Hypothalamus (tissue), 51 donors: Measurements from ENCODE around the gene MTA1.

Source experiments
- DNase-seq, 51 donors: peaks; one replicate each; lab custom pipeline; 2025; lab: John Stamatoyannopoulos, UW

Gene MTA1

DNA sequence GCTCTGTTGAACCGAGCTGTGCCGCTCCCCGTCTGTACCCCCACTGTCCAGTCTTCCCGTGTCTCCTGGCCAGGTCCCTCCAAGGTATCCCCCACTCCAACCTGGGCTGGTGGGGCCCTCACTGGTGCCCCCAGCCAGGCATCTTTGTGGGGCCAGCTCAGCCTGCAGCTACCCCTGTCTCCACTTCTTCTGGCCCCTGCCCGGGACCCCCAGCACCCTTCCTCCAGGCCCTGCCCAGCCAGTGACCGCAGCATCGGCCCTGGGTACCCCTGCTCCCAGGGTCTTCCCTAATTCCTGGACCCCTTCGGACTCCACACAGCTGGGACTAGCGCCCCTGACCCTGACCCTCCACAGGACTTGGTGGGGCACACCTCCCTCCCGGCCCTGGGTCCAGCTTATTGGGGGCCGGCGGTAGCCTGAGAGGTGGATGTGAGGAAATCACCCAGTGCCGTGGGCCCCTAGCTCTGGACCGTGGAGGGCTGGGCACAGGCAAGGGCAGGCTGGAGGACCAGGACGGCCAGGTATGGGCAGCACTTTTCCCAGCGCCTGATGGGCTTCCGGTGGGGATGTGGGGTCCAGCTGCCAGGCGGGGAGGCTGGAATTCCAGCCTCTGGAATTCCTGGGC lies 63.0 kb downstream of the MTA1 start:
- no peak for DNase-seq

DNA sequence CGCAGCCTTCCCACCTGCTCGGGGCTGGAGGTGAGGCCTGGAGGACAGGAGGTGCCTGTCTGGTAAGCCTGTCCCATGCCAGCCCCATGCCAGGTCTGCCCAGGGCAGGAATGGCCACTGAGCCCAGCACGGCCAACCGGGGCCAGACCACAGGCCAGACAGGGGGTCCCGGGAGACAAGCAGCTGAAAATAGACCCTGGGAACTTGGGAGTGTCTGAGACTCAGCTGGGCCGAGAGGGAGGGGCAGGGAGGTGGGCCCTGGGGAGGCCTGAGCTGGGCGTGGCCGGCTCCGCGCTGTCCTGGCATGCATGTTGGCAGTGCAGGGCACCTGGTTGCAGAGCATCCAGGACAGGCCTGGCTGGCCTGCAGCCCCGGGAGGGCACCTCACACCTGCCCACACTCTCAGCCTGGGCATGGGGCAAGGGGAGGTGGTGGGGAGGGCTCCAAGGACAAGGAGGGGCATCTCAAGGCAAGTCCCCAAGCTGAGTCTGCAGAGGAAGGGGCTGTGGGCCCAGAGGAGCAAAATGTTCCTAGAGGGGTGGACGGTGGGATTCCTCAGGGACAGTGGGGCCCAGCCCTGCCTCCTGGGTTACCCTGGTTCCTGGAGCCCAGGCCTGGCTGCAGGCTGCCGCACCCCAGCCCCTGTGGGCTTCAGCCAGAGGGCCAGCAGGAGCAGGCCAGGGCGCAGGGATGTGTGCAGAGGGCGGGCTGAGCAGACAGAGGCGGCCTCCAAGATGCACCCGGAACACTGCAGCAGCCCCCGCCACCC lies 63.9 kb downstream of the MTA1 start:
- DNase-seq, result no peak

DNA sequence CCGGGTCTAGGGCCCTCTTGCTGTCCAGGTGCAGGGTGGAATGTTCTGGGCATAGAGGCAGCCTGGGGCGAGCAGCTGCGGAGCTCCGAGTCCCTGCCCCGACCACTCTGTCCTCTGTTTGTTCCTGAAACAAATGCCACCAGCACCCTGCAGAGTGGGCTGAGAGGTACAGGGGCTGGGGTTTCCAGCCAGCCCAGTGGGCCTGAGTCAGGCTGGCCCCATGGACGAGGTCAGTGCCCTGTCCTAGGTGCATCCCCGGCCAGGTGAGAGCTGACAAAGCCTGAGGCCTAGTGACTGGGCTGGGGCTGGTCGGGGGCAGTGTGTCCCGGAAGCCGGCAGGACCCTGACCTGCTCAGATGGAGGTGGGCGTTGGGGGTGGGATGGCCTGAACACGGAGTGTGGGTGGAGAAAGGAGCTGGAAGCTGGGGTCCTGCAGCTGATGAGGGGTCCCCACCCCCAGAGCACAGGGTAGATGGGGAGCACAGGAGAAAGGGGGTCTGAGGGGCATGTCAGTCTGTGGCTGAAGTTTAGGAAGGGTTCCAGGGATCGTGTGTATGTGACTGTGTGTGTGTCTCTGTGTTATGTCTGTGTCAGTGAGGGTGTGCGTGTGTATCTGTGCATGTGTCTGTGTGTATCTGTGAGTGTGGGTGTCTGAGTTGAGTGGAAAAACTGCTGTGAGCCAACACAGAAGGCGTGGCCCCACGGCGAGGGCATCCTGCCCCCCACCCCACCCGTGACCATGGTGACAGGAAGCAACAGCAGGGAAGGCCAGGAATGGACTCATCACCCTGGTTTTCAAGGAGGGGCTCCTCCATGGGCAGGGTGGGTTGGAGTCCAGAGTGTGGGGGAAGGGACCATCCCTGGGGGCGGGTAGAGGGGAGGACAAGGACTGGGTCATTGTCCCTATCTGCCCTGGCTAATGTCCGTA lies 64.7 kb downstream of the MTA1 start:
- DNase-seq, result no peak

DNA sequence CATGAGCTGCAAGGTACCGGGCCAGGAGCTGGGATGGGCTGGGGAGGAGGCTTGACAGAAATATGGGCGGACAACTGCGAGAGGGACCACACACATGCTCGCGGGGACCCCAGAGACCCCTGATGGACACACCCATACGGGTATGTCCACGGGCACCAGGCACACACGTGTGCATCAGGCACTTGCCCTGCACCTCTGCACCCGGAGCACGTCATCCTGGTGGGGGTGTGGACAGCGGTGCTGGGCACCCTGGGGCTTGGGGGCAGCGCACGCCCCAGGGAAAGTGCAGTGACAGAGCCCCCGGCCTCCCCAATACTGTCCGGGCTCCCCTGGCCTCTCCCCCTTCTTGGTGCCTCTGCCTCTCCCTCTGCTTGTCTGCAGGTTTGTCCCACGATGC lies 65.4 kb downstream of the MTA1 start:
- DNase-seq, result no peak

DNA sequence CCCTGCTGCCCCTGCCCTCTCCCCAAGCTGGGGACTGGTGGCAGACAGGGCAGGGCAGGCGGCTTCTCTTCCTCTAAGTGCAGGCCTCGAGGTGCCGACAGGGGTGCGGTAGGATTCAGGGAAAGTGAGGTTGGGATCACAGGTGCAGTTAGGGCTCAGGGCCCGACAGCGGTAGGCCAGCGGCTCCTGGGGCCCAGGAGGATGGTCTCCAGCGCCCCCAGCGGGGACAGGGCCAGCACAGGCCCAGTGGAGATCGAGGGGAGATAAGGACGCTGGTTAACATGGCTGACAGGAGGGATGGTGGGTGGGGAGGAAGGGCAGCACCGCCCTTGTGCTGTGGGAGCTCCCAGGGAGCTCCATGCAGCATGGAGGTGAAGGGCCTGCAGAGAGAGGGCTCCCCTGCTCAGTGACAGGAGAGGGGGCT lies 66.1 kb downstream of the MTA1 start:
- DNase-seq, result peak in 1 of 51 donors; percentile 29

DNA sequence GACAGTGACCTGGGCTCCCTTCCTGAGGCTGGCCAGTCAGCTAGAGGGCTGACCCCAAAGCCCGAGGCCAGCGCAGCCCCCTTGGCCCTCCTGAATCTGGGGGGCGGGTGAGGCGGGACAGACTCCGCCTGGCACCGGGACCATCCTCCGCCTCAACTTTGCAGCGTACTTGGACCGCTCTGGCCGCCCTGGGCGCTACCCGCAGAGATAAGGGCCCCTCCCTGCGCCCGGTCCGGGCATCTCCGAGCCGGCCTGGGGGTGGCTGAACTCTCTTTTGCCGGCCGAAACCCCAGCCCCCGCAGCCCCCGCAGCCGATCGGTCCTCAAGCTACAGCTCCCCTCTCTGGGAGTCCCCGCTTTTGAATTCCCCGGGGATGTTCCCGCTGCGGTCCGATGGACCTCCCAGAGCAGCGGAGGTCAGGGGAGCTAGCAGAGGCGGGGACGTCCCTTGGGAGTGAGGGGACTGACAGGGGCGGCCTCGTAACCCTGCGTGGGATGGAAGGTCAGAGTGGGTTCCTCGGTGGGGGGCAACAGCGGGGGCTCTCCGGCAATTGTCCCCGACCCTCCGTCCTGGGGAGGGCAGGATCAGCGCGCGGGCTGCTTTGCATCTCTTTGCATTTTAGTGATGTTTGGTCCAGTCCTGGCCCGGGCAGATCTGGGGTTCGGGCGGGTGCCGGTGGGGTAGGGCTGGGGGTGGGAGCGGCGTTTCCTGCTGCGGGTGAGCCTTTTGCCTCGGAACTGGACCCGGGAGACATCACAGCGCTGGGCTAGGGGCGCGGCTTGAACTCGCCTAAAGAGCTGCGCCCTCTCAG lies 66.7 kb downstream of the MTA1 start, which contains the start of gene CRIP1:
TSS of gene CRIP1 (plus strand) at position 724 of the 811 bp plus-strand sequence. CDS start 374 bp downstream, outside the sequence.
- no peak for DNase-seq

DNA sequence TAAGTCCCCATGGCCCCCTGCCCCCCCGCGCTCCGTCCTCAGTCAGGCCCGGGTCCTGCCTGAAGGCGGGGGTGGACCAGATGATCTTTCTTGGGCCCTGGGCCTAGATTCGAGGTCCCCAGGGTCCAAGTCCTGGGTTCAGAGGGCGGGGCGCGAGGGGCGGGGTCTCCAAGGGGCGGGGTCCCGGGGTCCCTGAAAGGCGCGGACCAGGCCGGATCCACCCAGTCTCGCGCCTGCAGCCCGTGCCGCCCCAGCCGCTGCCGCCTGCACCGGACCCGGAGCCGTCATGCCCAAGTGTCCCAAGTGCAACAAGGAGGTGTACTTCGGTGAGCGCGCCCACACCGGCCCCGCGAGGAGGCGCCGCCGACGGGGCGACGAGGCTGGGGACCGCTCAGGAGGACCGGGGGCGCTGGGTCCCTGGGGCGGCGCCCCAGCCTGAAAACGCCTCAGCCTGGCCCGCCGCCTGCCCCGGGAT lies 67.4 kb downstream of the MTA1 start:
- no peak for DNase-seq

DNA sequence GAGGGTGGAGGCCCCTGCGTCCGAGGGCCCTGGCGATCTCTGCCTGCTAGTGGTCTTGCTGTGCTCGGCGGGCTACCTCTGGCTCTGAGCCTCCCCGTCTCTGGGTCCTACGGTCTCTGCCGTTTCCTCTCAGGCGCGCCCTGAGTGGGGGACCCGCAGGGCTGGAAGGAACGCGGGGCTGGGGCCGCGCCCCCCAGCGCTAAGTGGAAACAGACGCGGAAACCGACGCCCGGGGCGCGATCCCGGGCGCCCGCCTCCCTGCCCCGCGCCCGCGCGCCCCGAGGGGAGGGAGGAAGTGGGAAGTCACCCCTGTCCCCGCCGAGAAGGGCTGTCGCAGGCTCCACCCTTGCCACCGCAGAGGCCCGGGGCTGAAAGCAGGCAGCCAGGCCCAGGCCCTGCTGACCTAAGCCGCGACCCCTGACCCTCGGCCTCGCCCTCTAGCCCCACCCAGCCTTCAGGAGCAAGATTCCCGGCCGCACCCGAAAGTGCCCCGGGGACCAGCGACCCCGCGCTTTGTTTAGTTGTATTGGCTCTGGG lies 67.9 kb downstream of the MTA1 start:
- no peak for DNase-seq

DNA sequence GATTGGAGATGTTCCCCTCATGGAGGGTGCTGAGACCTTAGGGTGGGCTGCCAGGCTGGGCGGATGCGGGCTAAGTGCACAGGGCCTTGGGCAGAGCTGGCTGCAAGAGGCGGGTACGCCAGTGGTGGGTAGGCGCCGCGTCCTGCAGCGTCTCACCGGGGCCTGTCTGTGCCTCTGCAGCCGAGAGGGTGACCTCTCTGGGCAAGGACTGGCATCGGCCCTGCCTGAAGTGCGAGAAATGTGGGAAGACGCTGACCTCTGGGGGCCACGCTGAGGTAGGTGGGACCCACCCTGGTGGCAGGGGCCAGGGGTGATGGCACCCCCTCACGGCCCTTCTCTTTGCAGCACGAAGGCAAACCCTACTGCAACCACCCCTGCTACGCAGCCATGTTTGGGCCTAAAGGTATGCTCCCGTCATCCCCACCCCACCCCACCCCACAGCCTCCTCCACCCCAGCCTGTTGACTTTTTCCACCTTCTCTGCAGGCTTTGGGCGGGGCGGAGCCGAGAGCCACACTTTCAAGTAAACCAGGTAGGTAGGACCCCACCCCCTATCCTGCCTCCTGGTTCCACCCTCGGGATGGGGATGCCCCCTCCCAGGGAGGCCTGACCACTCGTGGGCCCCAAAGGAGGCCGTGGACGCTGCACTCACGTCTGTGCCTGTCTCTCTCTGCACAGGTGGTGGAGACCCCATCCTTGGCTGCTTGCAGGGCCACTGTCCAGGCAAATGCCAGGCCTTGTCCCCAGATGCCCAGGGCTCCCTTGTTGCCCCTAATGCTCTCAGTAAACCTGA lies 68.6 kb downstream of the MTA1 start:
- no peak for DNase-seq

DNA sequence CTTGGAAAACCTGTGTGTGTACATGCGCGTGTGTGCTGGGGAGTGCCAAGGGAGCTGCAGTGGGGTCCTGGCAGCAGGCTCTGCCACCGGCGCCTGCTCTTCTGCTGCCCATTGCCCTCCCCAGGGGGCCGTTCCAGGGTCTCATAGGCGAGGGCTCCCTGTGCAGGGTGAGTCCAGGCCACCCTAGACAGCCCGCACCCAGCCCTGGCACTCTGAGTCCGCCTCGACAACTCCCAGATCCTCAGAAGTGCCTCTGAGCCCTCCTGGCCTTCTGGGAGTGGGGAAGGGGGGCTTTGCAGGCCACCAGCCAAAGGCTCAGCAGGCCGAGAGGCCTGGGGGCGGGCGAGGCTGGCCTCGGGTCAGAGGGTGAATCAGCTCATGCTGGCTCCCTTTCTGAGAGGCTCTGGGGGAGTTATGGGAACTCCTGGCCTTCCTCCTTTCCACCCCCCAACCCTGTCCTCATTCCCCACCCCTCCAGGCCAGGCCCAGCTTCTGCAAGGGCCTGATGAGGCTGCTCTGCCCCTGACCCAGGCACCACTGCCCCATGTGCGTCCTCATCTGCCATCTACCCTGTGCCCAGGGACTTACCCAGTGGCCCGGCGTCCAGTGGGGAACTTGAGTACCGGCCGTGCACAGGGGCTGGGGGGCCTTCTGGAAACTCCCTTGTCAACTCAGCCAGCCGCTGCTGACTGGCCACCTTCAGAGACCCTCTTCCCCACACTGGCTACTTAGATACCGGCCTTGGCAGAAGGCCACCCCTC lies 69.3 kb downstream of the MTA1 start:
- DNase-seq, result no peak

DNA sequence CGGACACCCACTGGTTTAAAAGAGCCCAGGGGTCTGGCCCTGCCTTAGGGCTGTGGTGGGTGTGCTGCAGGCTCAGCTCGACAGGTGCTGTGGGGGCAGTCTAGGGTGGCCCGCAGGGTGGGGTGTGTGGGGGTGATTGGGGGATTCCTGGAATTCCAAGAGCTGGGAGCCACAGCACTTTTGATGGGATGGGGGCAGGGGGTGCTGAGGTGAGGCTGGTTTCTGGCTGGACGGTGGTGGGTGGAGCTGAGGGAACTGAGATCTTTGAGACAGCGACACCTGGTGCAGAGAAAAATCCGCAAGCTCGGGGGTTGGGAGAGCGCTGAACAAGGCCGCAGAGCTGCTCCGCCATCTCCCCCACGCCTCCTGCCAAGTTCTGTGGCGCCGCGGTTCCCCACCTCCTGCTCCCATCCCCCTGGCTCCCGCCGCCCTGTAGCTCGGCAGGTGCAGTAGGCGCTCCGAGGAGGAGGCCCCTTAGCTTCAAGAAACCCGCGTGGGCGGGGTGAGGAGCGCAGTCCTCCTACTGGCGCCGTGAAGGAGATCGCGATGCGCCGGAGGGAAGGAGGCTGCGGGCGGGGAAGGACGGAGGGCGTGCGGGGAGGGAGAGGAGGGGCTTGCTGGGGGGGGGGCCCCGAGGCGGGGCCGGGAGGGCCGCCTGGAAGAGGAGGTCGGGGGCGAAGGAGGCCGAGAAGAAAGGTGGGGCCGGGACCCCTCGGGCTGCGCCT lies 70.1 kb downstream of the MTA1 start:
- DNase-seq, result peak in 43 of 51 donors; percentile 16 to 86 (median 63)

DNA sequence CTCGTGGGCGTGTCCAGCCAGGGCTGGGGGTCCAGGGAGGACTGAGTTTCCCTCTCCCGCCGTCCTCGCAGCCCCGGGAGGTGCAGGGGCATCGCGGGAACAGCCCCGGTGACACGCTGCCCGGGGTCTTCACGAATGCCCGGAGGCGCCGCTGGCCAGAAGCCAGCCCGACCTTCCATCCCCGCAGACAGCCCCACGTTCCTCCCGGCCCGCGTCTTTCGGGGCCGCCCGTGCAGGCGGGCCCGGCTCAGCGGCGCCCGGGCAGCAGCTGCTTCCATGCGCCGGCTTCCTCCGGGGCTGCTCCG lies 70.6 kb downstream of the MTA1 start:
- DNase-seq, result peak in 2 of 51 donors; percentile 63 to 67

DNA sequence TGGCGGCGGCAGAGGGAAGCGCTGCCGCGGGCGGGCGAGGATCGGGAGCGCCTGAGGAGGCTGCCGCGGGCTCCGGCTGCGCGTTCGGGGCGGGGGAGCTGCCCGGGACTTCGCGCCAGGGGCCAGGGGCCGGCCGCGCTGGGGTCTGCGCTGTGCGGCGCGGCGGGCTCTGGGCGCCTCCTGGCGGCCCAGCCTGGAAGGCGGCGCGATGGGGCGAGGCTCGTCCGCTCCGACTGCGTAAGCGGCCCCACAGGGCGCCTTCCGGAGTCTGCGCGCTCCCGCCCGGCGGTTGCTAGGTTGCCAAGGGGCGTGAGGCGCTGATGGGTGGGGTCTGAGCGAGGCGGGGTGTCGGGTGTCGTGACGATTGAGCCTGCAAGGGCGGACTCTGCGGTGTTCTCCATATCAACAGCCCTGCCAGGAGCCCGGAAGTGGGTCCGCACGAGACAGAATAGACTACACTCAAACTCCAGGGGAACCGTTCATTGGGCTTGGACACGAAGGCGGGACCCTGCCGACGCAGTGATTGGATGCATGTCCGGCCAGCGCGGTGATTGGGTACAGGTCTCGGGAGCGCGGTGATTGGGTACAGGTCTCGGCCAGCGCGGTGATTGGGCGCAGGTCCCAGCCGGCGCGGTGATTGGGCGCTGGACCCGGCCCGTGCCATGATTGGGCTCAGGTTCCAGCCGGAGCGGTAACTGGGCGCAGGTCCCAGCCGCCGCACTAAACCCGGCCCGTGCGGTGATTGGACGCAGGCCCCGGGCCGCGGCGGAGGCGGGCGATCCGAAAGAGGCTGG lies 71.1 kb downstream of the MTA1 start, which contains the start of gene TEDC1:
TSS of gene TEDC1 (plus strand) at position 675 of the 794 bp plus-strand sequence. CDS start 130 bp downstream, outside the sequence.
- peak; percentile 87 to 100 (median 99) for DNase-seq

DNA sequence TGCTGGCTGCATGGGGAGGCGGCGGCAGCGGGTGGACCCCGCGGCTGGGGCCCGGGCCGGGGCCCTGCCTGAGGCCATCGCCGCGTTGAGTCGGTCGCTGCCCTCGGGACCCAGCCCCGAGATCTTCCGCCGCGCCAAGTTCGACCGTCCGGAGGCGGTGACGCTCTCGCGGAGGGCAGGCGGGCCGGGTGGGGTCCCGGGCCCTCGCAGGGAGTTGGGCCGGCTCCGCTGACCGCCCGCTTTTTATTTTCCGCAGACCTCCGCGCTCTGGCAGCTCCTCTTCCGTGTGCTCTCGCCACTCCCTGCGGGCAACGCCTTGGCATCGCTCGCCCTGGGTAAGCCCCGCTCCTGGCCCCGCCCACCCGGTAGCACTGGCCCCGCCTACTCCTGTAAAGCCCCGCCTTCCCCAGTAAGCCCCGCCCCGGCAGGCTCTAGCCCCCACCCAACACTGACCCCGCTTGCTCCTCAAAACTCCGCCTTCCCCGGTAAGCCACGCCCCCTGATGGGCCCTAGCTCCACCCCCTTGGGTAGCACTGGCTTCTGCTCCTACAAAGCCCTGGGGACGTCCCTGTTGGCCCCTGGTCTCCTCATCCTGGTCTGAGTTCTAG lies 71.8 kb downstream of the MTA1 start:
- peak in 19 of 51 donors; percentile 36 to 64 (median 52) for DNase-seq

DNA sequence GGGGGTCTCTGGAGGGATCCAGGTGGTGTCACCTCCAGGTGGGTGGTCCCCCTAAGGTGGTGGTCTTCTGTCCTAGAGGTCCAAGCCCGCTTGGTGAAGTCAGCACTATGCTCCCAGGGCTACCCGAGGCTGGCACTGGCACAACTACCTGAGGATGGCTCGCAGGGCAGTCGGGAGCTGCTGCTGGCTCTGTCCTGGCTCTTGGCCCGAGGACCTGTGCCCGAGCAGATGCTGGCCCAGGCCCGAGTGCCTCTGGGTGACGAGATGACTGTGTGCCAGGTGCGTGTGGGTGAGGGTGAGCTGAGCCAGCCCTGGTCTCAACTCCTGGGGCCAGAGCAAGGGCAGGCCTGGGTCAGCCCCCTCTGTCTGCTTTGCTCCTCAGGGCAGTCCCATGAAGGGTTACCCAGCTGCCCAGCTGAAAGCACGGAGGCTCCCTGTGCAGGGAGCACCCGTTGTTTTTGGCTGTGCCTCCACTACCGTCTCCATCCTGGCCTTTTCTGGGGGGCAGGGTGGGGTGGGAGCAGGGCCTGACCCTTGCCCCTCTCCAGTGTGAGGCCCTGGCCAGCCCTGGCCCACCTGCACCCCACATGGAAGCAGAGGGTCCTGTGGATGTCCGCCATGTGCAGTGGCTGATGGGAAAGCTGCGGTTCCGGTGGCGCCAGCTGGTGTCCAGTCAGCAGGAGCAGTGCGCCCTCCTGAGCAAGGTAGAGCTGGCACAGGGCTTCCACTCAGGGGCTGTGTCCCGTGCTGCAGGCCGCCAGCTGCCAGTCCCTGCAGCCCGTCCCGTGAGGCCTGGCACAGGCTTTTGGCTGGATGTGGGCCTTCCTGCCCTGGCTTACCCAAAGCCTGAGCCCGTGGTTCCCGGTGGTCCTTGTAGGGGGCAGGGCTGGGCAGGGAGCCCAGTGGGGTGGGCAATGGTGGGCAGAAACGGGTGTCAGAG lies 72.7 kb downstream of the MTA1 start:
- no peak for DNase-seq
